ENCODE results near the gene PTGES2.
"Not testable (repeated sequence)": the region's sequence is repeated elsewhere in the genome, so short reads cannot be mapped to it uniquely, and the experiment has no call there.

PTGES2 gene

GRCh38 chr9:128087262-128087661 is 40.3 kb downstream of the PTGES2 start:
- FAIRE-seq = no peak

DNA sequence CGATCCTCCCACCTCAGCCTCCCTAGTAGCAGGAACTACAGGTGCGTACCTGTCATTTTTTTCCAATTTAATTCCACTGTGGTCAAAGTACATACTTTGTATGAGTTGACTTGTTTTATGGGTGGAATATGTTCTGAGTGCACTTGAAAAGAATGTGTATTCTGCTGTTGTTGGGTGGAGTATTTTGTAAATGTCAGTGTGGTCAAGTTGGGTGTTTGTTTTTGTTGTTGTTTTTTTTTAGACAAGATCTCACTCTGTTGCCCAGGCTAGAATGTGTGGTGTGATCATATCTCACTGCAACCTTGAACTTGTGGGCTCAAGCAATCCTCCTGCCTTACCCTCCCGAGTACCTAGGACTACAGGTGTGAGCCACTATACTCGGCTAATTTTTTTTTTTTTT is 41.6 kb downstream of the PTGES2 start:
- no peak for FAIRE-seq

- no peak for FAIRE-seq
Observed at GRCh38 chr9:128084746-128085145, 42.8 kb downstream of the PTGES2 start.

- no peak for FAIRE-seq
Observed at GRCh38 chr9:128082151-128082550, 45.4 kb downstream of the PTGES2 start.

DNA sequence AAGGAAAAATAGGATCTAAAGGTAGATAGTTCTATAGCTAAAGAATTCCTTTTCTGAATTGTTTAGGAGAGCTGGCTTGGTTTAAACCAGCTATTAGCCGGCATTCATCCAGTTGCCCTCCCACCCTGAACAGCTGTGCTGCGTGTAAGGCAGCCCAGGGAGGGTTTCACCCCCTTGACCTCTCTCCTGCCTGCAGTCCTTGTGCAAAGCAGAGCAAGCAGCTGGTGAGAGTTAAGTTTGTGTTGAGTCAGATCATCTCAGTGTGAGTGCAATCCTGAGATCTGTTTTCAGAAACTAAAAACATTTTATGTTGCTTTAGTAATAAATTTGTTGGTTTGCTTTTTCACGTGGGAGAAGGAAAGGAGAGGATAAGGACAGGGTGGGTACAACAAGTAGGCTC is 46.5 kb downstream of the PTGES2 start:
- no peak for FAIRE-seq

DNA sequence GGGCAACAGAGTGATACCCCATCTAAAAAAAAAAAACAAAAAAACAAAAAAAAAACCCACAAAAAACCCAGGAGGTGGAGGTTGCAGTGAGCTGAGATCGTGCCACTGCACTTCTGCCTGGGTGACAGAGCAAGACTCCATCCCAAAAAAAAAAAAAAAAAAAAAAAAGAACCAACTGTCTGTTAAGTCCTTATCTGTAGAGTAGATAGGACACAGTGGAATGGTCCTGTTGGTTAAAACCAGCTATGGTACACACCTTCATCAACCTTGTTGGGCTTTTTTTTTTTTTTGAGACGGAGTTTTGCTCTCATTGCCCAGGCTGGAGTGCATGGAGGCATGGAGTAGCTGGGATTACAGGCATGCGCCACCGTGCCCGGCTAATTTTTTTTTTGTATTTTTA is 47.3 kb downstream of the PTGES2 start:
- no peak for FAIRE-seq

- FAIRE-seq = no peak
Observed at GRCh38 chr9:128078504-128079434, 48.8 kb downstream of the PTGES2 start.

- FAIRE-seq = no peak
Observed at GRCh38 chr9:128077847-128078503, 49.6 kb downstream of the PTGES2 start.

DNA sequence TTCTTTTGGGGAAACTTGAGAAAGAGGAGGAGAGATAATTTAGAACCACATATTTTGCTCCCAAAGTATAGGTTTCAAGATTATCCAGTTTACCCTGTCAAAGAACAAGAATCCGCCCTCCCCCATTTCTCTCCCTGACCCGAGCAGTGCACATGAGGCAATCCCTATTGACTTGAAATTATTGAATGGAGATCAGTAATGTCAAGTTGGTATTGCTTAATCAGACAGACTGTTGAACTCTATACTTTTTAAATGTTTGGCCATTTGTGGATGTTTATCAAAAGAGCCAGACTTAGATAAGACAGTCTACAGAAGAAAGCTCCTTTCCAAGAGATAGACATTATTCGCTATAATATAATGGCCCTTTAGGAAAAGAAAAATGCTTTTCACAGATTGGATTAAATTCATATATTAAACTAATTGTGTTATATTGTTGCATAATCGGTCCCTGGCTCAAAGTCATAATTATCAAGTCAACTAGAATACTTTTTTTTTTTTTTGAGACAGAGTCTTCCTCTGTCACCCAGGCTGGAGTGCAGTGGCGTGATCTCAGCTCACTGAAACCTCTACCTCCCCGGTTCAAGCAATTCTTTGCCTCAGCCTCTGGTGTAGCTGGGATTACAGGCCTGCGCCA is 54.2 kb downstream of the PTGES2 start:
- no peak for FAIRE-seq

- no peak for FAIRE-seq
Observed at GRCh38 chr9:128072144-128073021, 55.1 kb downstream of the PTGES2 start.

- not testable (repeated sequence) for FAIRE-seq
Observed at GRCh38 chr9:128071475-128071874, 56.1 kb downstream of the PTGES2 start.

DNA sequence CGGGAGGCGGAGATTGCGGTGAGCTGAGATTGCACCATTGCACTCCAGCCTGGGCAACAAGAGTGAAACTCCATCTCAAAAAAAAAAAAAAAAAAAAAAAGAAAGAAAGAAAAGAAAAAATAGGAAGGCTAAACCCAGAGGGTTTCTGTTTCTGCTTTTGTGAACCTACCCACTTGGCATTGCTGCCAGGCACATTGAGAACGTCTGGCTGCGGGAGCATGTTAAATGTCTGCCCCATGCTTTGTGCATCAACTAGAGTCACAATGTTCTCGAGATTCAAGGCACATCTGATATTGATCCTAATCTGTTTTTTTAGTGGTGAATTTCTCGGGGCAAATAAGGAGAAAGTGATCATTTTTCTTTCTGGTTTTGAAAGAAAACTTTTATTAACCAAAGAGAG is 56.7 kb downstream of the PTGES2 start:
- FAIRE-seq = no peak
